H4 (cell line): ENCODE measurements around the gene HDHD5. TPM values are rescaled to one million over a fixed set of nuclear protein-coding genes. Genes with fewer than 3 reads are reported as not detected.

ENCODE experiments used
- DNase-seq: peaks from one replicate; pipeline ENCODE4 v3.0.0-alpha.2; 2015; ENCODE audit warnings: low spot score
- total RNA-seq: library from RNA; depleted of rRNA; stranded (reverse); fragments of >200 nt; shearing (Covaris generic); gene quantifications from 2 replicates; pipeline ENCODE4 v1.2.3, GENCODE V29; 2014; rRNA removed

HDHD5 gene
- 23.6 and 26.5 TPM in 2 replicates for total RNA-seq

DNA sequence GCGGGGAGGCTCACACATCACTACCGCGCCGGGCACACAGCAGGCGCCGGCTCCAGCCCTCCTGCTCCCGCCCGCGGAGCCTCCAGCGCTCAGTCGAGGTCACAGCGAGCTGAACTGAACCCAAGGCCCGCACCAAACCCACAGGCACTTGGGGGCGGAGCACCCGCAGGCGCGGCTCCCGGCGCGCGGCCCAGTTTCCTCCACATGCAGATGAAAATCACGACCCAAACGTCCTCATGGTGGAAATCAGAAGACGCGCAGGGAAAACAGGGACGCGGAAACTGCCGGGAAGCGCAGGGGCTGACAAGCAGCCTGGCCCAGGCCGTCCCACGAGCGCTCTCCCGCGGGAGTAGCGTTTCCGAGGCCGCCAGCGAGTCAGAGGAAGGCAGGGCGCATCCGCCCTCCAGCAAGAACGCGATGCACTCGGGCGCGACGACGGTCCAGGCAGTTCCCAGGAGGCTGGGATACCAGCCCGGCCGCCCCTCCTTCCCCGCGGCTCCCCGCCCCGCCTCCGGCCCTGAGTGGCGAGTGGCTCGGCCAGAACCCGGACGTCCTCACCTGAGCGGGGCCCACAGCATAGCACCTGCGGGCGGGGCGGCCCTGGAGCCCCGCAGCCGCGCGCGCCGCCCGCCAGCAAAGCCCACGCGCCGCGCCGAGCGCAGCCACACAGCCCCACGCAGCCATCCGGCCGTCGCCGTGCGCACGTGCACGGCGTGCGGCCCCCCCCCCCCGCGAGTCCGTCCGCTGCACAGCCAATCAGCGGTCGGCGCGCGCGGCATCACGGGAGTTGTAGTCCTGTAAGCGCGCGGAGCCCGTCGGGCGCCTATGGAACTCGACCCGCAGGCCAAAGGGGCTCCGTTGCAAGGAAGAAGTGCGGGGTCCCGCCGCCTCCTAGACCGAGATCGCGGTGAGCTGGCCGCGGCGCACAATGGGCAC is at the start of gene HDHD5:
Gene HDHD5 (minus strand): TSS at position 710 of the 936 bp plus-strand sequence. CDS start 26 bp downstream, at position 684.
- peak; percentile 71 for DNase-seq

DNA sequence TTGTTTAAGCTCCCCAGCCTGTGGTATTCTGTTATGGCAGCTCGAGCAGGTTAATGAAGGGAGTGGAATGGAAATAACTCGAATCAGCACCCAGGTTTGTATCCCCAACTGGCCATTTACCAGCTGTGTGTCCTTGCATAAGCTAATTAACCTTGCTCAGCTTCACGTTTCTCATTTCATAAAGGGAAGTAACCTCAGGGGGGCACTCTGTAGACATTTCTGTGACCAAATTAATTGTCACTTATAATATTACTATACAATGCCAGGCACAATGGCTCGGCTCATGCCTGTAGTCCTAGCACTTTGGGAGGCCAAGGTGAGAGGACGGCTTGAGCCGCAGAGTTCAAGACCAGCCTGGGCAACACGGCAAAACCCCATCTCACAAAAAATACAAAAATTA is 46.4 kb upstream of the HDHD5 start:
- DNase-seq = no peak

DNA sequence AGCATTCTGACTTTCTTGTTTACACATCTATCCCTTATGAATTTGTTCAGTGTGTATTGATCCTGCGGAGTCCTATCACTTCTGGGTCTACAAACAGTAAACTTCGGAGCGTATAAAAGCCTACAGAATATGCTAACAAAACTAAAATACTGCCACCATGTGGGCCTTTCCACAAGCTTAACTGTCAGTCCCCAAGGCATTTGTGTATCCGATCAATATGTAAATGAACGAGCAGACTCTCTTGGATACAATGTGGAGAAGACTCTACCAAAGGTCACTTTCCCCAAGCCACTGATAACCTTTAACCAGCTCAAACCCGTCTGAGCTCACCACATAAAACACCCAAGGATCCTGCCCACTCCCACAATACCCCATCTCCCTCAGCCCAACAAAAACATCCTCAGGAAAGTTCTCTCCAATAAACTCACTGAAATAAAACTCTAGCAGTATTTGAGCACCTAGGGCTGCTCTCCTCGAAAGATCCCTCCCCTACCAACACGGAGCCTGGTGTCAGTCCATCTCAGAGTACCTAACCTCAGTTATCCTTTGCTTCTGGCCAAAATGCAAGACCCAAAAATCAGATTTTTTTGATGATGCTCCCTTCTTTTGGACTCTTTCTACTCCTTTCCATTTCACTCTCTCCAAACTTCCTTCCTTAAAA is 42.3 kb upstream of the HDHD5 start:
- no peak for DNase-seq

DNA sequence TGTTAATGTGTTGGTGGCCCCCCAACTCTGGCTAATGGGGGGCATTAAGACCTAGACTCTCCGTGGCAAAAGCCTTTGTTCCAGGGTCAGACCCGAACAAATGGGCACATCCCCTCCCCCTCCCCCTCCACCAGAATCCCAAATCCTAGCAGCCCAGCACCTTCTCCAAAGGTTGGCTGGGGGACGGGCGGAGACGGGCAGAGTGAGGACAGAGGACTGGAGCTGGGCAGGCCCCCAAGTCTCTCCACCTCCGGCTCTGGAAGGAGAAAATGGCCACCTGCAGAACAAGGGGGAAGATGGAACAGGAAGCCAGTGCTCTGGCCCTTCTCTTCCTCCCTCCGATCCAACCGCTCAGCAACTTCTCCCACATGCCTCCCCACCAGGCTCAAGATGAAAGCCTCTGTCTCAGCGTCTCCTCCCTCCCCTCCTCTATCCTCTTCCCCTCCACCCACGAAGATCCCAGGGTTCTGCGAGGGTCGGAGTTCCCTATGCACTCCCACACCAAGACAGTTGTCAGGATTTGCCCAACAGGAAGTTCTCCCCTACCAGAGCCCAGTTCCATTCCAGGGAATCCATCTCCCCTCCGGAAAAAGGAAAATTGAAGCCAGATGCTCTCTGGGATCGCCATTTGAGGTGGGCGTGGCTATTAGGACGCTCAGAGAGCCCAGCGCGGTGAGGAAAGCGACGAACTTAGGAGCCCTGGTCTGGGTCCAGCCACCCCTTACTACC is 40.1 kb upstream of the HDHD5 start:
- DNase-seq = no peak

DNA sequence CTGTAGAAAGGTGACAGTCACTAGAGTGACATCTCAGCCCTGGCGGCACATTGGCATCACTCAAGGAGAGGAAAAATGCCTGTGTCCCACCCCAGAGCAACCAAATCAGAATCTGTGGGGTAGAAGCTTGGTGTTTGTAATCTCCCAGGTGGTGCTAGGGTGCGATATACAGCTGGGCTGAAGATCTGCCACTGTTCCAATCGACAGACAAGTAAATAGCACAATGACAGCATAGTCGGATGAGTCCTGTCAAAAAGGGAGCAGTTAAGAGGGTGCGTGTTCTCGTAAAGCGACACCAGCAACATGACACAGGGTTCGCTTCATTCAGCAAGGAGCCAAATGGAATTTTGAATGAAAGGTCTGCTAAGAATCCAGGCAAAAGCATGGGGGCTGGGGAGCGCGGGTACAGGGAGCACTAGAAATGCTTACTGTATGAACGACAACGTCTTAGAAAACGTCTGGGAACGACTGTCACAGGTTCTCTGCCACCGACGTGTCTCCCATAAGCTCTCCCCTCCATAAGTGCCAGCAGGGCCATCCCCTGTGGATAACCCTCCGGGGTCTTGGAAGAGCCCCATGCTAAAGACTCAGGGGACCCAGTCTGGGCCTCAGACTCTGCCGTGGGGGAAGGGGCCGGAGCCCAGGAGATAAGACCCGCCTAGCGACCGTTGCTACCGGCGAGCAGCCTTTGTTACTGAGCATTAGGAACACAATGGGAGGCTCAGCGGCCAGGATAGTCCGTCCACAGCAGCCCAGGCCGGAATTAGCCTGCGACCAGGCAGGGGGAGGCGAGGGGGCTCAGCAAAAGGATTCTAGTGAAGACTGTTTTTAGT is 39.3 kb upstream of the HDHD5 start:
- no peak for DNase-seq

DNA sequence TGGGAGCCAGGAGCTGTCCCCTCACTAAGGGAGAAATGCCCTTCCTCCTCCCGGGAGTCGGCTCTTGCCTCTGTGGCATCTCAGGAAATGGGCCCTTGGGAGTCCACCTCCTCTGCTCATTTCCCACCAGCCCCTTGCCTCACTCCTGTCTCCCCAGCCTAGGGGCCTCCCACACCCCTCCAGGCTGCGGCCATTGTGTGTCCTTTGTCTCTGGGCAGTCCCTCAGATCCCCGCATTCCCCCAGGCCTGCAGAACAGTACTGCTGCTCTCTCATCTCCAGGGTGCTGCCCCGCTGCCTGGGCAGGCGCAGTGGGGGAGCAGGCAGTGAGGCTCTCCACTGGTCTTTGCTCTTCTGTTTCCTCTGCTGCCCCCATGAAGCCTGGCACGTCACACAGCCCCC is 35.1 kb upstream of the HDHD5 start:
- DNase-seq = no peak

DNA sequence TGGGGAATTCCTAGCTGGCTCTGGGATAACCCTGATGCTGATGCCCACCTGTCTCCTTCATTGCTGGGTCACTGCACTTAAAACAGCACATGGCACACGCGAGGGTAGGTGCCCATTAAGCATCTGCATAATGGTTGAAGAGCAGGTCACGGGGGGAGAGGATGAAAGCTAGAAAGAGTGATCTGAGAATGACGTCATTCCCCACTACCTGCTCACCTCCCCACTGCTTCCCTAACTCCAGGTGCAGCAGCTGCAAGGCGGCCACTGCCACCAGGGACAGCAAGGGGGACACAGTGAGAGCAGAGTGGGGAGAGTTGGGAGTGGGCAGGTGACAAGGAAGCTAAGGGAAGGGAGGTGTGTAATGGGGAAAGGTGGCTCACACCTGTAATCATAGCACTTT is 33.1 kb upstream of the HDHD5 start:
- DNase-seq = no peak

DNA sequence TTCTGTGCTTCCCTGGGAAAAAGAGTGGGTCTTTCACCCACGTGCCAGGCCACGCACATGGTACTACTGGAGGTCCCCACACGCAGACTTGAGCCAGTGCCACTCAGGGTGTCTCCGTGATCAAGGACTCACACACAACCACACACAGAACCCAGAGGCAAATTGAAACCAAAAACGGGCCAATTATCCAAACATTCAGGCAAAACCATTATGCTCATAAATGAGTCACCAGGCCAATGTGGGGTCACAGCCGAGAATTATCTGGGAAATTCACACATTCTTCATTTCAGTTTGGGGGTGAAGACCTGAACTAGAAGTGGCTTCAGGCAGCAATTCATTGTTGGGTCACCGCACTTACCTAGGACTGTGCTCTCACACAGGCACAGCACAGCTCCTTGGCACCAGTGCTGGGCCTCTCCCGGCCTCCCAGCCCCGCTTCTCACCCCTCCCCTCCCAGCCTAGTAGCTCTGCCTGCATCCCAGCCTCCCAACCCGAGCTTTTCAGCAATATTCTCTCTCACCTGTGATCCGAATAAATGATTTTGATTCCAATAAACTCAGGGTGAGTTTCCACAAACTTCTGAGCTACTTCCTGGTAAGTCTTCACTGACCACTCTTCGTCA is 32.2 kb upstream of the HDHD5 start:
- DNase-seq = peak; percentile 75

DNA sequence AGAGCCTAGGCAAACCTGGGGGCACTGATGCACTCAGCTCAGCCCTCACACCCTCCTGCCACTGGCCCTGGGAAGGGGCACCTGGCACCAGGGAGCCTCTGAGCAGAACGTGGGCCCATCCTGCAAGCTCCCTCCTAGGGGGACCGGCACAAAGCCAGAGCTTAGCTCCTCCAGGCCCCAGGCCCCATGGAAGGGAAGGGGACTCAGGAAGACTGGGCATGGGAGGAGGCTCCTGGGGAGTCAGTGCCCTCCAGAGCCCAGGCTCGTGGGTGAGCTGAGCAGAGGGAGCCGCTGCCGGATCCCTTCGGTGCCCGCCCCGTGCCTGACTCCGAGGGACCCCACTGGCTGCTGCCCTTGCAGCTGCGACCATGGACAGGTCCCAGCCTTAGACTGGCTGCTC is 31.6 kb upstream of the HDHD5 start:
- no peak for DNase-seq

DNA sequence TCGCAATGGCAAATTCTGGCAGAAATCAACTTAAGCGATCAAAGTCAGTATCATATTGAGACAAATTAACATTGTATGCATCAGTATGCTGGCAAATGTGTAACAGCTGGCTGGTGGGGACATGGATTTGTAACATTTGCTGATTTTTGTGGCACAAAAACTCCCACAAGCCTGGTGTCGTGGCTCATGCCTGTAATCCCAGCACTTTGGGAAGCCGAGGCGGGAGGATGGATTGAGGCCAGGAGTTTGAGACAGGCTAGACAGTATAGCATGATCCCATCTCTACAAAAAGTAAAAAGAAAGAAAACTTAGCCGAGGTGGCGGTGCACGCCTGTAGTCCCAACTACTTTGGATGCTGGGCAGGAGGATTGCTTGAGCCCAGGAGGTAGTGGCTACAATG is 17.6 kb upstream of the HDHD5 start:
- DNase-seq = no peak

DNA sequence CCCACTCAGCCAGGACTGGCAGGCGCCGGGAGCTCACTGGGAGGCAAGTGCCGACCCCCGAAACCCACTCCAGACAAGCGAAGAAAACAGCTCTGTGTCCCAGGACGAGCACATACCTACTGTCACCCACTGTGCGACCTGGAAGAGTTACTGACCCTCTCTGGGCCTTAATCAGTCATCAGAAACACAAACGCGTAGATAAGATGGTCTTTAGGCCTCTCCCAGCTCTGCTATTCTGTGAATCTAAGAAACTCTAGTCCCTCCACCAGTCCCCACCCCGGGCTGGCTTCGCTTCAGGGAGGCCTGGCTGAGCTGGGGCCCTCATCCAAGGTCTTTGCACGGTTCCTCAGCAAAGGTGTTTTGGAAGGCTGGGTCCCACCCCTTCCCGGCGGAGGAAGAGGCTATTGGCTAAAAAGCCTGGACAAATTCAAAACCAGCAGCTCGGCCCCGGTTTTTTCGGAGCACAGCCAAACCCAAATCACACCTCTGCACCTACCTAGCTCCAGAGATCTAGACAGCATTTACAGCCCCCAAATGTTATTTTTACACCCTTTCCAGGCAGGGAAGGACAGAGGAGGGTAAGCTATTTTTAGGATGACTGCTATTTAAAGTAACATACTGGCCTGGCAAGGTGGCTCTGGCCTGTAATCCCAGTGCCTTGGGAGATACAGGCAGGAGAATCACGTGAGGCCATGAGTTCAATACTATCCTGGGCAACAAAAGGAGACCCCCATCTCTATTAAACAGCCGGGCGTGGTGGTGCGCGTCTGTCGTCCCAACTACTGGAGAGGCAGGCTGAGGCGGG is 13.2 kb upstream of the HDHD5 start:
- DNase-seq = no peak

DNA sequence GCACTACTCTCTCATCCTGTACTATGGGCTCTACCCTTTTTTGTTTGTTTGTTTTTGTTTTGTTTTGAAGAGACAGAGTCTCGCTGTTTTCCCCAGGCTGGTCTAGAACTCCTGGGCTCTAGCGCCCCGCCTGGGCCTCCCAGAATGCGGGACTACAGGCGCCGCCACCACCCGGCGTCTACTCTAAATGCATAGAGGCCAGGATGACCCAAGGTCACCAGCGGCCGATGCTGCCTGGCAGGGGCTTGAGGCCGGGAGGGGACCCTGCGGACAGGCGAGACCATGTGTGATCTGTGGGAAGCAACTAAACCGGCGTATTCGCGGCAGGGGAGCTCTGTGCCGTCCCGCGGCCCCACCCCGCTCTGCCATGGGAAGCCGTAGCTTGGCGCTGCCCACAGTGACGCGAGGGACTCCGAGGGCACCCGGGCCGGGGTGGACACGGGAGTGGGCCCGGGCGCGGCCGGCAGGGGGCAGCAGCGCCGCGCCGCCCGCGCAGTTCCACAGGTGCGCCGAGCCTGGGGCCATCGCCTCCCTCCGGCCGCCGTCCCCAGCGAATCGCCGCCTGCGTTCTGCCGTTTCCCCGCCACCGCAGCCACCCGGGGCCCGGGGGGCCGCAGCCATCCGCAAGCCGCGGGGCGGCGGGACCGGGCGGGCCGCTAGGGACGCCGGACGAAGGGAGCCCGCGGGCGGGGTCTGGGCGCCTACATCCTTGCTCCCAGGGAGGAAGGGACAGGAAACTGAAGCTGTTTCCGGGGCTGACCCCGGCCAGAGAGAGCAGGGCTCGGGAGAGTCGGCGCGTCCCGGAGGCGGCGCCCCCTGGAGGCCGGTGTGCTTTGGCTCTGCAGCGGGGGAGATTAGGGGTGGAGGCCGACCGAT is 12.3 kb upstream of the HDHD5 start:
- DNase-seq = peak; percentile 63

DNA sequence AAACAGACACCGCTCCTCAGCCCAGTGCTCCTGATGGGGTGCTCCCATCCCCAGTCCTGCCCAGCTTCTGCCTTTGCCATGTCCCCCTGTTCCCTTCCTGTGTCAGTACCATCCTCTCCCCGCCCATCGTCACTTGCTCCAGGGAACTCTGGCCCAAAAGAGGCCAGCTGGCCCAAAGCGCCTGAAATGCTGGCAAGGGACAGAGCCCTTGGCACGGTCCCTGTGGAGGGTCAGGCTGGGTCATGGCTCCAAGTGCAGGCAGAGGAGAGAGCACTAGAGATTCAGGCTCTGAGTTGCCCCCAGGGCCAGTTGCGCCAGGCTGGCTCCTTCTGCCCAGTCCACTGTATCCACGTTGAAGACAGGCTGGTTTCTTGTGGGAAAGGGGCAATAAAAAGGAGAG is 8.4 kb upstream of the HDHD5 start:
- DNase-seq = no peak

DNA sequence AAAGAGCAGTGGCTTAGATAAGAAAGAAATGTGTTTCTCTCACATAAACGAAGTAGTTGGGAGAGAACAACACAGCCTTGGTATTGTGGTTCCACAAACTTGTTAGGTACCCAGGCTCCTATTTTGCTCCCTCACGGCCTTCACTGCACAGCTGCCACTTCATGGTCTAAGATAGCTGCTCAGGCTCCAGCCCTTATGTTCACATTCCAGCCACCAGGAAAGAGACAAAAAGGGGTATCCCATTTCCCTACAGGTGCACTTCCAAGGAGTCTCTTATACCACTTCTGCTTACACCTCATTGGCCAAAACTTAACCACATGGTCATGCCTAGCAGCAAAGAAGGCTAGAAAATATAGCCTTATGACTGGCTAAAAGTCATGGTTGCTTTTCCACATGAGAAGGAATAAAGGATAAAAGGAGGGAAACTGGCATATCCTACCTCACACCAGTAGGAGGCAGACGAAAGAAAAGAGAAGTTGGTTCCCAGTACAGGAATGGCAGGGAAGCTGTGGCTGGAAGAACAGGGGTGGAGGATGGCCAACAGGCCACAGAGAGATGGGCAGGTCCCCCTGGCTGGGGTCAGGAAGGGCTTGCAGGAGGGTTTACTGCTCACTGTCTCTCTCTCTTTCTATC is 5.4 kb upstream of the HDHD5 start:
- DNase-seq = no peak

DNA sequence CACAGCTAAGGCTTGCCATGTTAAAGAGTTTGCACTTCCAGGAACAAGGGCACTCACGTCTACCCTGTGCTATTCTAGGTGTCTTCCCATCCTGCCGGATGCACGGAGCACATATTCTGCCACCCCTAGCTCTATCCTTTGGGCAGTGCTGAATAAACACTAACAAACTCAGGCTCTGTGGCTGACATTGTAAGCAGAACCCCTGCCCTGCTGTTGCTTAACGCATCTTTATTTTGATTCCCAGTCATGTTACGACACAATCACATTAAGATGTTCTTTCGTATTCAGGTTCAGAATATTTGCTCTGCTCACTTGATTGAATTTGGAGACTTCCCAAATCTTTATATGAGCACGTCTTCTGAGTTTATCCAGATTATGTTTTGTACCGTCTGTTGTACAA is 3.7 kb upstream of the HDHD5 start:
- DNase-seq = no peak

DNA sequence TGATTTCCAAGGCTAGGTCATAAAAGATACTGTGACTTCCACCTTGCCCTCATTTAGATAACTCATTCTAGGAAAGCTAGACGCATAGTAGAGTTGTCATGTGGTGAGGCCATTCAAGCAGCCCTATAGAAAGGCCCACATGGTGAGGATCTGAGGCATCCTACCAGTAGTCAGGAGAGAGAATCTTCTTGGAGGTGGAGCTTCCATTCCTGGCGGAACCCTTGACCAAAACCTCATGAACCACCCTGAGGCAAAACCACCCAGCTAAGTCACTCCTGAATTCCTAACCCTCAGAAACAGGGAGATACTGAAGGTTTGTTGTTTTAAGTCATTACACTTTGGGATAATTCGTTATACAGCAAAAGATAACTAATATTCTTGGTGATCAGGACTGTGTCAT is 2.9 kb upstream of the HDHD5 start:
- DNase-seq = no peak

DNA sequence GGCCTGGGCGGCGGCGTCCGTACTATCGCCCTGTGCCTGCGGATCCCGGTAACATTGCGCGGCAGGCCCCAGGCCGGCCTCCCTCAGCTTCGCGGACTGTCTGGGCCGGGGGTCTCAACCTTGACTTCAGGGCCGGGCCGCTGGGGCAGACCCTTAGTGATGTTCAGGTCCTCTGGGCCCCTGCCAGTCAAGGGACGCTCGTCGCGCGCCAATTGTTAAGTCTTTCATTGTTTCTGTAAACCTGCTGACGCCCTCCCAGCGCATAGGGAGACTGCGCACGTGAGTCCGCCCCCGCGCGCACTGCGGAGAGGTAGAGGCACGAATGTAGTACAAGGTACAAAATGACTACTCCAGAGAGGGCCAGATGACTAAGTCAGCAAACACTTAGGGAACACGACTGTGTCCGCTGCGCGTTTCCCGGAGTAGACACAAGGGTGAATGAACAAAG is 451 bp upstream of the HDHD5 start:
- peak; percentile 5 for DNase-seq

DNA sequence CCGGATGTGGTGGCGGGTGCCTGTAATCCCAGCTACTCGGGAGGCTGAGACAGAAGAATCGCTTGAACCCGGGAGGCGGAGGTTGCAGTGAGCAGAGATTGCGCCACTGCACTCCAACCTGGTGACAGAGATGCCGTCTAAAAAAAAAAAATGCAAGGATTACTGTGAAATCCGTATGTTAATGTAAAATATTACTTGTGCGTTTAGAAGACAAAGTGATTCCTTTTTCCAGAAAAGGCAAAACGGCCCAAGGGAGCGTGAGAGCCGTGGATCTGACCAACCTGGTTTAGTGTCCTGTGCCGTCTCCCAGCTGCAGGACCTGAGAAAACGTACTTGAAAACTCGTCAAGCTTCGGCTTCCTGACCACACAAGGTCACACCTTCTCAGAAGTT is 905 bp downstream of the HDHD5 start:
- no peak for DNase-seq

DNA sequence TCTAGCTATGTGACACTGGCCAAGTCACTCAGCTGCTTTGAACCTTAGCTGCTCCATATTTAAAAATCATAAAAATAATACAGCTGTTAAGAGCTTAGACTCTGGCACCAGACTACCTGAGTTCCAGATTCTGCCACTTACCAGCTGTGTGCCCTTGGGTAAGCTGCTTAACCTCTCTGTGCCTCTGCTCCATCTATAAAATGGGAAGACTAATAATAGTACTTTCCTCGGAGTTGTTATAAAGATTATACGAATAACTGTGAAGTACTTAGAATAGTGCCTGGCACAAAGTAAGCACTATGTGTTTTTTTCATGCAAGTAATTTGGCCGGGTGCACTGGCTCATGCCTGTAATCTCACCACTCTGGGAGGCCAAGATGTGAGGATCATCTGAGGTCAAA is 1.4 kb downstream of the HDHD5 start:
- no peak for DNase-seq
